ES-I3 (cell line): ENCODE results near the gene SEMA3E.

Source experiments
- H3K36me3 ChIP-seq: 2 replicates; pipeline ENCODE4 v1.6.1; 2013; ENCODE audit warnings: mild to moderate bottlenecking, low read length, control low read depth, moderate library complexity; ENCODE audit not compliant: insufficient read depth
- H3K4me1 ChIP-seq: 2 replicates; pipeline ENCODE4 v1.6.1; 2013; ENCODE audit warnings: mild to moderate bottlenecking, control low read depth, low read length; ENCODE audit not compliant: insufficient read depth
- H3K9ac ChIP-seq: 2 replicates; pipeline ENCODE4 v1.6.1; 2013; ENCODE audit warnings: low read depth, mild to moderate bottlenecking, low read length, moderate library complexity
- H3K9me3 ChIP-seq: 2 replicates; pipeline ENCODE4 v1.6.1; 2013; ENCODE audit warnings: mild to moderate bottlenecking, low read length, moderate library complexity; ENCODE audit not compliant: control insufficient read depth, insufficient read depth

Gene SEMA3E

DNA sequence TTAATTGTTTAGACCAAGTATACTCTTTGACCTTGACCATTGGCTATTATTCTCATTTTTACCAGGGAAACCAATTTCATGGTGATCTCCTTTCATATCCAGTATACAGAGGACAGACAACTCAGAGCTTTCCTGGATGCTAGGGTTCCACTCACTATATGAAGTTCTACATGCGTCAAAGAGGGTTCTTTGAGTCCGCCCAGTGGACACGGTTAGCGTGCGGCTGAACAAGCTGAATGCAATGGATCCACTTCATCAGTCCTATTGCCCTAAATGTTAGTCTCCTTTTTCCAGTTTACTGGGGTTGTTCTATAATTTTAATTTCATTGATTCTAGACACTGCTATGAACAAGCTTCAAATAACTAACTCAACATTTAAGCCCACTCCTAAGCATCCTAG lies 323.9 kb downstream of the SEMA3E start:
- H3K9me3 ChIP-seq, result no peaks in the 10 kb centered on the region
- no peak overlapping the region for H3K9ac ChIP-seq

DNA sequence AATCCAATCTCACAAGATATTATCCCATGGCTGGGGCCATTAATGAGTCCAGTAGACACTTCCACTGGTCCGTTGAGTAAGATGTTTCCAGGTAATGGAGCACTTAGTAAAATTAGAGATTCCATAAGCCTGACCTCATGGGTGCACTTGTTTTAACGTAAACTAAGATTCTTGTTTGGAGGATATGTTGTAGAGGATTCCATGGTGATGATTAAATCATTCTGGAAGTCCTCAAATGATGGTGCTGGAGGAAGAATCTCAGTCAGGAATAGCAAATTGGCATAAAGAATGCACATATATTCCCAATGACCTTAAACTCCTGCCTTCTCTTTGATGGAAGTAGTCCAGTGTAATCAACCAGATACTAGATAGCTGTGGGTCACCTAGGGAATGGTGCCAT lies 324.3 kb downstream of the SEMA3E start:
- Histone ChIP-seq H3K36me3 (no peaks in the 10 kb centered on the region), H3K9me3 (no peaks in the 10 kb centered on the region), H3K9ac (no peak overlapping the region), H3K4me1 (0 out of 2 replicates have a peak, but pooled peaks cover under 1% of the 10 kb centered on the region)

More for the DNA sequence above, 323.9 kb downstream of the SEMA3E start:
- Histone ChIP-seq H3K4me1 (no peaks in the 10 kb centered on the region), H3K36me3 (no peaks in the 10 kb centered on the region)

DNA sequence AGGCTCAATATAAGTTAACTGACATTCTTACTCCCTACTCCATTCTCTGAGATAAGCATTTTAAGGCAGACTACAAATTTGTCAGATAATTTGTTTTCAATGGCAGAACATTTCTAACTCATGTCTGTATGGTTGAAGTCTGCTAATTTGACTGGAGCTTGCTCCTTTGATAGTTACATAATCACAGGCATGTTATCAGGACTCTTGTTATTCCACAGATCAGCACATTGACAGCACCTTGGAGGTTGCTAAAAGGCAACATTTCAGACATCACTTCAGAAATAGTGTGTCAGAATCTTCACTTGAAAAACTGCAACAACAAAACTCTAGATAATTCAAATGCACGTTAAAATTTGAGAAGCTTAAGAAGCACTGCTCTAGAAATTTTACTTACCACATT lies 327.9 kb downstream of the SEMA3E start:
- 0 out of 2 replicates have a peak, but pooled peaks cover 4% of the 10 kb centered on the region for H3K4me1 ChIP-seq
- no peaks in the 10 kb centered on the region for H3K36me3 ChIP-seq
- no peak overlapping the region for H3K9ac ChIP-seq
- H3K9me3 ChIP-seq, result no peaks in the 10 kb centered on the region

DNA sequence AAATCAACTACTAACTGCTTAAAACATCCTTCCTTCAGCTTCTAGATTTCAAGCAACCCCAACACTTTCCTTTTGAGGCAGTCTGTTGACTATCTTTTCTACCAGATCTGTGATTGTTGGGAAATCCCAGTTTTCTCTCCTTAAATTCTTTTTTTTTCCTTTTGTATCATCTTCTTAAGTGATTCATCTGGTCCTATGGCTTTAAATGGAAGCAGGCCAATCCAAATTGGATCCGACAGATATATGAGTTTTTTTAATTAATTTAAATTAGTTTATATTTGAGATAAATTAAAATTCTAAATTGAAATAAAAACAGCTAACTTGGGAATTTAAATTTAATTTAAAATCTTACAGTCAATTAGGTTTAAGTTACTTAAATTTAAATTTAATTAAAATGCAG lies 335.0 kb downstream of the SEMA3E start:
- Histone ChIP-seq H3K9me3 (no peaks in the 10 kb centered on the region), H3K36me3 (no peaks in the 10 kb centered on the region), H3K9ac (no peak overlapping the region), H3K4me1 (no peaks in the 10 kb centered on the region)
